PFSK-1 (cell line): ENCODE results near the gene IFT122.

ENCODE experiments used
- FOXP2 ChIP-seq: optimal IDR thresholded peaks from 2 replicates; pipeline ENCODE3; 2011; ENCODE audit warnings: borderline replicate concordance, control low read depth, inconsistent platforms; ENCODE audit not compliant: insufficient read depth; ENCODE audit errors: extremely low read length, extremely low read depth
- POLR2AphosphoS5 ChIP-seq: IDR thresholded peaks from 2 replicates; pipeline ENCODE4 v1.6.1; 2012; ENCODE audit warnings: low read depth, mild to moderate bottlenecking, control low read depth, low read length, moderate library complexity
- SIN3A ChIP-seq: IDR thresholded peaks from 2 replicates; pipeline ENCODE4 v1.6.1; 2012; ENCODE audit warnings: mild to moderate bottlenecking, low read length, moderate library complexity, borderline replicate concordance; ENCODE audit not compliant: insufficient read depth
- TAF1 ChIP-seq: IDR thresholded peaks from 2 replicates; pipeline ENCODE4 v1.6.1; 2012; ENCODE audit warnings: low read length, control low read depth, borderline replicate concordance; ENCODE audit not compliant: insufficient read depth
- TF ChIP-seq, protein P1 (sequence below), 2 experiments: IDR thresholded peaks; 2 replicates each; pipeline versions ENCODE4 v1.6.1 to v1.8.0; 2011 to 2012; ENCODE audit warnings: low read depth in 2 of 2, low read length in 2 of 2, control low read depth in 1 of 2, inconsistent platforms in 1 of 2, mild to moderate bottlenecking in 1 of 2, moderate library complexity in 1 of 2; ENCODE audit not compliant: insufficient read depth in 1 of 2

The IFT122 gene

DNA sequence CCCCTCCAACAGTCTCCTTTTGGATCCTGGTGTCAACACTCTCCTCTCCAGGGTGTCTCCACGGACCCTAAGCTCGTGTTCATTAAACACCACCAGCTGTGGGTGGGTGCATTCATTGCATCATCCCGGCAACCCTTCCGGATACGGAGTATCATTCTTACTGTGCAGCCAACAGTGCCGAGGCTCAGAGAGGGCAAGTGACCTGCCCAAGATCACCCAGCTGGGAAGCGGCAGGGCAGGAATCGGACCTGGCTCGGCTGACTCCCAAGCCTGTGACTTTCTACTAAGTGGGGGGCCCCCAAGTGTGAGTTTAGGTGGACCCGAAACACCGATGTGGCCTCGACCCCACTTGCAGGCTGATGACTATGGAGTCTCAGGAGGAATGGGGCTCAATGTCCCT lies 123.3 kb downstream of the IFT122 start:
- no peak for TF ChIP-seq SIN3A

DNA sequence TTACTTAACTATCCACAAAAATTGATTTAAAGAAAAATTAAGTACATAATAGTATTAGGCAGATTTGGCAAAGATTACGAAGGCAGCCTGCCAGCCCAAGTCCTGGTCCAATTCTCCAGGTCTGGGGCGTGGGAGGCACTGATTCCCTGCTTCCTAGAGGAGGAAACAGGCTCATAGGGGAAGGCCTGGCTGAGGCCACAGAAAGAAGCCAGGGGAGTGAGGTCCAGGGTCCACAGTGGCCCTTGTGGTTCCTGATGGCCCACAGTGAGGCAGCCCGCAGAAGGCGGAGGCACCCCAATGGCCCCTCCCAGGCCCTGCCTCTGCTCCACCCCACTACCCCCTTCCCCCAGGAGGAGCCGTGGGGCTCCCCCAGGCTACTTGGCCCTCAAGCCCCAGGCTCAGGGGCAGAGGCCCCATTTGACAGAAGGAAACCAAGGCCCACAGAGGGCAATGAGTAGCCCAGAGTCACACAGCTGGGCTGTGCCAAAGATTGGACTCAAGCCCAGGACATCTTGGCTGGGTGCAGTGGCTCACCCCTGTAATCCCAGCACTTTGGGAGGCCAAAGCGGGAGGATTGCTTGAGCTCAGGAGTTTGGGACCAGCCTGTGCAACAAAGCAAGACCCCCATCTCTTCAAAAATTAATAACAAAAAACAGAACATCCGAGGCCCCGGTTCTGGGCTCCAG lies 124.0 kb downstream of the IFT122 start:
- TF ChIP-seq FOXP2 (no peak), POLR2AphosphoS5 (no peak), SIN3A (no peak)
- TF ChIP-seq, protein P1, sequence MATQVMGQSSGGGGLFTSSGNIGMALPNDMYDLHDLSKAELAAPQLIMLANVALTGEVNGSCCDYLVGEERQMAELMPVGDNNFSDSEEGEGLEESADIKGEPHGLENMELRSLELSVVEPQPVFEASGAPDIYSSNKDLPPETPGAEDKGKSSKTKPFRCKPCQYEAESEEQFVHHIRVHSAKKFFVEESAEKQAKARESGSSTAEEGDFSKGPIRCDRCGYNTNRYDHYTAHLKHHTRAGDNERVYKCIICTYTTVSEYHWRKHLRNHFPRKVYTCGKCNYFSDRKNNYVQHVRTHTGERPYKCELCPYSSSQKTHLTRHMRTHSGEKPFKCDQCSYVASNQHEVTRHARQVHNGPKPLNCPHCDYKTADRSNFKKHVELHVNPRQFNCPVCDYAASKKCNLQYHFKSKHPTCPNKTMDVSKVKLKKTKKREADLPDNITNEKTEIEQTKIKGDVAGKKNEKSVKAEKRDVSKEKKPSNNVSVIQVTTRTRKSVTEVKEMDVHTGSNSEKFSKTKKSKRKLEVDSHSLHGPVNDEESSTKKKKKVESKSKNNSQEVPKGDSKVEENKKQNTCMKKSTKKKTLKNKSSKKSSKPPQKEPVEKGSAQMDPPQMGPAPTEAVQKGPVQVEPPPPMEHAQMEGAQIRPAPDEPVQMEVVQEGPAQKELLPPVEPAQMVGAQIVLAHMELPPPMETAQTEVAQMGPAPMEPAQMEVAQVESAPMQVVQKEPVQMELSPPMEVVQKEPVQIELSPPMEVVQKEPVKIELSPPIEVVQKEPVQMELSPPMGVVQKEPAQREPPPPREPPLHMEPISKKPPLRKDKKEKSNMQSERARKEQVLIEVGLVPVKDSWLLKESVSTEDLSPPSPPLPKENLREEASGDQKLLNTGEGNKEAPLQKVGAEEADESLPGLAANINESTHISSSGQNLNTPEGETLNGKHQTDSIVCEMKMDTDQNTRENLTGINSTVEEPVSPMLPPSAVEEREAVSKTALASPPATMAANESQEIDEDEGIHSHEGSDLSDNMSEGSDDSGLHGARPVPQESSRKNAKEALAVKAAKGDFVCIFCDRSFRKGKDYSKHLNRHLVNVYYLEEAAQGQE (IDR thresholded peaks at IDR 0.05; ENCODE audit: insufficient read depth in 1 of 2, low read depth in 2 of 2, low read length in 2 of 2): no peak

DNA sequence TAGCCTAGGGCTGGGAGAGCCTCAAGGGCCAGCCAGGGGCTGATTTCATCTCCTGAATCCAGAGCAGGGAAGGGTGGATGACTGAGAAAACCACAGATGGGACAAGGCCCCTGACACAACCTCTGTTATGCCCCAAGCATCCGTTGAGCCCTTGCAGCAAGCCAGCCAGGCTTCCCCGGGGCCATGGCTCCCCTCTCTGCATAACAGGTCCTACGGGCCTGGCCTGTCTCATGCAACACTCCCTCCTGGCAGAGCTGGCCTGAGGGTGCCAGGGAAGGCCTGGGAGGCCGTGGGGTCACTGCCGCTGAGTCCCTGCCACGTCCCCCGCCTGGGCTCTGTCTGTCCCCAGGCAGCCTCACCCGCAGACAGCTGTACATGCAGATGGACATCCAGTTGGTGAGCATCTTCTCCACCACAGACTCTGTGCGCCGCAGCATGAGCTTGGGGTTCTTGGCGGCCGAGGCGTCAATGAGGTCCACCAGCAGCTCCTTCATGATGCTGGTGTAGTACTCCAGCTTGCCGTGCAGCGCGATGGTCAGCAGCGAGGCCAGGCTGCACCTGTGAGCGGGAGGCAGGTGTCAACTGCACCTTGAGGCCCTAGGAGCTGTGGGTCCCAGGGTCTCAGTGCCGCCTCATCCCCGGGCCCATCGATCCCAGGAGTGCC lies 125.1 kb downstream of the IFT122 start:
- TF ChIP-seq, protein P1 (IDR thresholded peaks at IDR 0.05; ENCODE audit: insufficient read depth in 1 of 2, low read depth in 2 of 2, low read length in 2 of 2): no peak
- no peak for TF ChIP-seq POLR2AphosphoS5
- no peak for TF ChIP-seq TAF1
- no peak for TF ChIP-seq SIN3A
- TF ChIP-seq FOXP2: no peak

DNA sequence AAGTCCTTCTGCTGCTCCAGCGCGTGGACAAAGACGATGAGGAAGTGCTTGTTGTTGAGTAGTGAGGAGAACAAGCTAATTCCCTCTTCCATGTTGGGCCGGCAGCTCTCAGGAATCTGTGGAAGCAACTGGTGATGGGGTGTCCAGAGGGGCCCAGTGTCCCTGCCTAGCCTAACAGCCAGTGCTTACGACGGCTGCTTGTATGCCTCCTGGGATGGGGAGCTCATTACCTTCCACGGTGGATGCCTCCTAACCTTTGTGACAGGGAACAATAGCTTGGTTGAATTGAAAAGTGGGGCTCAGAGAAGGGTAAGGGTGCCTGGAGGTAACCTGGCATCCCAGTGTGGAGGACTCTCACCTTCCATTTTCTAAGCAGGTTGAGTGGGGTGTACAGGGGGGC lies 125.9 kb downstream of the IFT122 start:
- TF ChIP-seq, protein P1 (IDR thresholded peaks at IDR 0.05; ENCODE audit: insufficient read depth in 1 of 2, low read depth in 2 of 2, low read length in 2 of 2): no peak
- TF ChIP-seq POLR2AphosphoS5: no peak
- TF ChIP-seq TAF1: no peak
- no peak for TF ChIP-seq FOXP2
- TF ChIP-seq SIN3A: no peak

DNA sequence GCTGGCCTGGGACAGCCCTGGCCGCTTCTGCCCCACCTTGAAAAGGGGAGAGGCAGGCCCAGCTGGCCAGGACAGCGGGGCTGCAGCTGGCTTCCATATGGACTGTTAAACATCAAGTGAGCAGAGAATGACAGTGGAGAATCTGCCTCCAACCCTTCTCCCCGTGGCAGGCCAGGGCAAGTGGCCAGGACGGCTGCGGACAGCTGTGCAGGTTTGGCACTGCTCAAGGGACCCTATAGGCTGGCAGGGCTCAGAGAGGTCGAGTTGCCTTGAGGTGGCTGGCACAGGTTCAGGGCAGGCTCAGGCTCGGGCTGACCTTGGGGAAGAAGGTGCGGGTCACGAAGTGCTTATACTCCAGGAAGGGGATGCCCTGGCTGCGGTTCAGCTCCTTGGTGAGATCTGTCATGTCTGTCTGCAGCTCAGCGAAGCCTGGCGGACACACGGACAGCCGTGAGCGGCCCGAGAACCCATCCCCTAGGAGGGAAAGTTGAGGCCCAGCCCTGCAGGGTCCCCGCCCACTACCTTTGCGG lies 127.2 kb downstream of the IFT122 start:
- no peak for TF ChIP-seq SIN3A
- TF ChIP-seq POLR2AphosphoS5: no peak
- no peak for TF ChIP-seq FOXP2
- TF ChIP-seq TAF1: no peak
- TF ChIP-seq, protein P1 (IDR thresholded peaks at IDR 0.05; ENCODE audit: insufficient read depth in 1 of 2, low read depth in 2 of 2, low read length in 2 of 2): no peak
